SK-N-MC (cell line): ENCODE measurements around the gene RLN2.

Experiments used
- EZH2 ChIP-seq: fragments of 200-600 bp; sonication (generic); IDR thresholded peaks from one replicate; pipeline ENCODE4 v1.6.1; 2017; ENCODE audit warnings: antibody characterized with exemption
- POLR2AphosphoS5 ChIP-seq: IDR thresholded peaks from 2 replicates; pipeline ENCODE4 v1.6.1; 2012; ENCODE audit warnings: mild to moderate bottlenecking, low read depth, low read length, borderline replicate concordance

DNA sequence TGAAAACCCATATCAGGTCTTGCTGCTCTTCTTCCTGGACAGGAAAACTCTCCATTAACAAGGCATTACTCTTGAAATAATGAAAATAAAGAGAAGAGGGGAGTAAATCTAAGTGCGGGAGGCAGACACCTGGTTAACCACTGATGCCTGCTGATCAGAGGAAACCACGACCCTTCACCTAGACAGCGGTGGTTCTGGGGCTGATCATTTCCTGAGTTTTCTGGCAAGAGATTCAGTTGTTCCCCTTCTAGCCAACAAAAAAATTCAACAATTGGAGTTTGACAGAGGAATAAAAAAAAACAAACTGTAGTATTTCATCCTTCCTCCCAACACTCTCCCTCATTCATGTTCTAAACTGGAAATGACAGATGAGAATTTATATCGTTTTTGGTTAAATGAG is 3.0 kb downstream of the RLN2 start:
- no peak for TF ChIP-seq POLR2AphosphoS5
- no peak for TF ChIP-seq EZH2
